Spleen (tissue), 7 donors: ENCODE results near the gene LGR6.

Source experiments
- CTCF ChIP-seq, 11 experiments: fragments of 200-600 bp in 7 of 11; fragments of 450-650 bp in 4 of 11; sonication (generic) in 4 of 11; IDR thresholded peaks in 8 of 11; conservative IDR thresholded peaks in 3 of 11; 1 replicate in 7 of 11; 2 replicates in 4 of 11; pipeline versions ENCODE4 v1.4.0 to v1.8.0; 2016 to 2021; ENCODE audit warnings: antibody characterized with exemption in 11 of 11, inconsistent platforms in 4 of 11, mild to moderate bottlenecking in 1 of 11
- POLR2A ChIP-seq, 3 donors: fragments of 450-650 bp; IDR thresholded peaks; one replicate each; pipeline ENCODE4 v1.5.1; 2017; ENCODE audit warnings: antibody characterized with exemption in 3 of 3, mild to moderate bottlenecking in 1 of 3
- donor health status: DM: no; HTN: no; CAD: no; lungs with moderate emphysema.
- donor health status: DM: no; HTN: no; CAD: no.
- donor health status: DM: no; HTN: no; CAD: no.

DNA sequence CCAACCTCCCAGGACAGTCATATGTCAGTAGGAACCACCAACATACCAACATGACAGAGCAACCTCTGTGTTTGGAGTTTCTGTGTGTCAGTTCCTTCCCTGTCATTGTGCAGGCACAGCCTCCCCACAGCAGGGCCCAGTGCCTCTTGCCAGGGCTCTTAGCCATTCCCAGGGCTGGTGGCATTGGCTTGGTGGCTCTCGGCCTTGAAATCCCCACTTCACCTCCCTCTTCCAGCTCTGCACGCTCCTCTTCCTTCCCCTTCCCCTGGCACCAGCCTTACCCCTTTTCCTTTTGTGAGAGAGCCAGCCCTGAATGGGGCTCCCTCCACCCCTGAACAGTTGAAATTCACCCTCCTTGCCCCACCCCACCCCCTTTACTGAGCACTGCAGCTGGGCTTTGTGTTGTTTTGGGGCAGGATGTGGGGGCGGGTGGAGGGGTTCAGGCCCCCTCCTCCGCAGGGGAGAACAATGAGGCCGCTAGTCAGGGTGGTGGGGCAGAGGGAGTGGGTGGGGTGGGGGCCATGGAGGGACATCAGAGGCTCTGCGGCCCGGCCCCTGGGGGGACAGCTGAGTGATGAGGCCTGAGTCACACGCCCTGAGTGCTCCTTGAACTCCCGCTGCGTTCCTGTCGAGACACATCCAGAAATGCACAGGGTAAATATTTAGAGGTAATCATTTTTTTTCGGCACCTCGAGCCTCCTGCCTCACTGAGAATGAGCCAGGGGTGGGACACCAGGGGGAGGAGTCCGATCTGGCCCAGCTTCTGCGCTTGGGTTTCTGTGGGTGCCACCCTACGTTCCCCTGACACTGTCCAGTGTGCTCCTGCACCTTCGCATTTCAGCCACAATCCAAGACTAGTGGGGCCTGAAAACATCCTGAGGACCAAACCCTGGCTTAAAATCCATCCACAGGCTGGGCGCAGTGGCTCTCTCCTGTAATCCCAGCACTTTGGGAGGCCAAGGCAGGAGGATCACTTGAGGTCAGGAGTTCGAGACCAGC is 28.6 kb downstream of the LGR6 start:
- TF ChIP-seq POLR2A (IDR thresholded peaks at IDR 0.05) (no peak), CTCF (IDR thresholded peaks at IDR 0.05 in 8 of 11, conservative IDR thresholded peaks at IDR 0.05 in 3 of 11) (no peak)
